ENCODE data around the gene VWA3B.

The VWA3B gene

GRCh38 chr2:98356729-98357128 is 269.8 kb downstream of the VWA3B start:
- peaks cover 23% of the 10 kb centered on the region for H3K4me1 ChIP-seq
- TF ChIP-seq Cebpa-rat (IDR thresholded peaks at IDR 0.05), result no peak
- no peak overlapping the region for H3K4me2 ChIP-seq
- H4K20me1 ChIP-seq, result no peaks in the 10 kb centered on the region
- H3K27me3 ChIP-seq, result no peaks in the 10 kb centered on the region
- H3K9ac ChIP-seq, result no peak overlapping the region
- peaks cover 3% of the 10 kb centered on the region; the same call in 1 of the 2 replicates for H3K9me3 ChIP-seq
- no peak overlapping the region for H3K4me3 ChIP-seq
- no peak overlapping the region for H3K27ac ChIP-seq
- no peaks in the 10 kb centered on the region for H3K36me3 ChIP-seq

GRCh38 chr2:98357849-98358248 is 270.9 kb downstream of the VWA3B start:
- H3K27ac ChIP-seq, result no peak overlapping the region
- no peaks in the 10 kb centered on the region for H3K36me3 ChIP-seq
- H3K9me3 ChIP-seq, result peaks cover 3% of the 10 kb centered on the region; the same call in 1 of the 2 replicates
- TF ChIP-seq Cebpa-rat (IDR thresholded peaks at IDR 0.05), result 0 out of 2 replicates have a peak, but pooled peaks have one; percentile 50
- H3K4me3 ChIP-seq, result no peak overlapping the region
- H3K9ac ChIP-seq, result no peak overlapping the region
- peaks cover 23% of the 10 kb centered on the region for H3K4me1 ChIP-seq
- no peaks in the 10 kb centered on the region for H3K27me3 ChIP-seq
- H4K20me1 ChIP-seq, result no peaks in the 10 kb centered on the region
- peak overlapping the region; percentile 32 for H3K4me2 ChIP-seq

- Histone ChIP-seq H4K20me1 (no peaks in the 10 kb centered on the region), H3K4me3 (no peak overlapping the region), H3K9me3 (no peaks in the 10 kb centered on the region), H3K4me1 (peaks cover 23% of the 10 kb centered on the region), H3K9ac (no peak overlapping the region), H3K4me2 (no peak overlapping the region), H3K27ac (no peak overlapping the region), H3K36me3 (no peaks in the 10 kb centered on the region), H3K27me3 (no peaks in the 10 kb centered on the region)
- TF ChIP-seq Cebpa-rat (IDR thresholded peaks at IDR 0.05), result no peak
Observed at GRCh38 chr2:98359986-98360385, 273.0 kb downstream of the VWA3B start.

All from BLaER1 (cell line).